Keratinocyte (primary cell): ENCODE data around the gene TBC1D19.

ENCODE experiments used
- EZH2 ChIP-seq: IDR thresholded peaks from one replicate; pipeline ENCODE4 v1.6.1; 2012; ENCODE audit warnings: inconsistent platforms, mild to moderate bottlenecking, low read length, moderate library complexity
- TF ChIP-seq, protein P1 (sequence below), 3 experiments: IDR thresholded peaks in 1 of 3; conservative IDR thresholded peaks in 1 of 3; optimal IDR thresholded peaks in 1 of 3; 2 replicates in 2 of 3; 3 replicates in 1 of 3; pipeline versions ENCODE3 to v1.5.1; 2011; ENCODE audit warnings: low read length in 3 of 3, mild to moderate bottlenecking in 3 of 3, moderate library complexity in 2 of 3, control low read depth in 1 of 3, inconsistent platforms in 1 of 3; ENCODE audit not compliant: insufficient read depth in 2 of 3; ENCODE audit errors: extremely low read depth in 1 of 3

DNA sequence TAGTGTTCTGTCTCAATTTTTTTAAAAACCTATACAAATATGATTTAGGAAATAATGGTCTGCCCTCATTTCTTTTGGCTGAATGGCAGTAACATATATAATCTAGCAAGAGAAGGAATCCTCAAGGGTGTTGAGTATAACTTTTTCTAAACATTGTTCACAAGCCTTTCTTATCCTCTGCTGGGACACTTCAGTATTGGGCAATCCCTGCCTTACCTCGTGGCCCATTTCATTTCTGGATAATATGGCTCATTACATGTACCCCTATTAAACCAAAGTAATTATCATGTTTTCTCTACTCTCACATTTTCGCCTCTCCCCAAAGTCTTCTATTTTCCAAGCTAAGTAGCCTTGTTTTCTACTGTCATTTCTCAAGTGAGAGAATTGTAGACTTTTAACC is 166.0 kb downstream of the TBC1D19 start:
- TF ChIP-seq, protein P1, sequence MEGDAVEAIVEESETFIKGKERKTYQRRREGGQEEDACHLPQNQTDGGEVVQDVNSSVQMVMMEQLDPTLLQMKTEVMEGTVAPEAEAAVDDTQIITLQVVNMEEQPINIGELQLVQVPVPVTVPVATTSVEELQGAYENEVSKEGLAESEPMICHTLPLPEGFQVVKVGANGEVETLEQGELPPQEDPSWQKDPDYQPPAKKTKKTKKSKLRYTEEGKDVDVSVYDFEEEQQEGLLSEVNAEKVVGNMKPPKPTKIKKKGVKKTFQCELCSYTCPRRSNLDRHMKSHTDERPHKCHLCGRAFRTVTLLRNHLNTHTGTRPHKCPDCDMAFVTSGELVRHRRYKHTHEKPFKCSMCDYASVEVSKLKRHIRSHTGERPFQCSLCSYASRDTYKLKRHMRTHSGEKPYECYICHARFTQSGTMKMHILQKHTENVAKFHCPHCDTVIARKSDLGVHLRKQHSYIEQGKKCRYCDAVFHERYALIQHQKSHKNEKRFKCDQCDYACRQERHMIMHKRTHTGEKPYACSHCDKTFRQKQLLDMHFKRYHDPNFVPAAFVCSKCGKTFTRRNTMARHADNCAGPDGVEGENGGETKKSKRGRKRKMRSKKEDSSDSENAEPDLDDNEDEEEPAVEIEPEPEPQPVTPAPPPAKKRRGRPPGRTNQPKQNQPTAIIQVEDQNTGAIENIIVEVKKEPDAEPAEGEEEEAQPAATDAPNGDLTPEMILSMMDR (optimal IDR thresholded peaks at IDR 0.05 in 1 of 3, IDR thresholded peaks at IDR 0.05 in 1 of 3, conservative IDR thresholded peaks at IDR 0.05 in 1 of 3; ENCODE audit: extremely low read depth in 1 of 3, insufficient read depth in 2 of 3, low read length in 3 of 3): no peak
- no peak for TF ChIP-seq EZH2
